ENCODE data around the gene AUNIP.

AUNIP gene

GRCh38 chr1:25864434-25864833 lies 5.2 kb upstream of the AUNIP start:
- H3K27ac ChIP-seq: no peak overlapping the region
- no peak for TF ChIP-seq CTCF (conservative IDR thresholded peaks at IDR 0.05)

DNA sequence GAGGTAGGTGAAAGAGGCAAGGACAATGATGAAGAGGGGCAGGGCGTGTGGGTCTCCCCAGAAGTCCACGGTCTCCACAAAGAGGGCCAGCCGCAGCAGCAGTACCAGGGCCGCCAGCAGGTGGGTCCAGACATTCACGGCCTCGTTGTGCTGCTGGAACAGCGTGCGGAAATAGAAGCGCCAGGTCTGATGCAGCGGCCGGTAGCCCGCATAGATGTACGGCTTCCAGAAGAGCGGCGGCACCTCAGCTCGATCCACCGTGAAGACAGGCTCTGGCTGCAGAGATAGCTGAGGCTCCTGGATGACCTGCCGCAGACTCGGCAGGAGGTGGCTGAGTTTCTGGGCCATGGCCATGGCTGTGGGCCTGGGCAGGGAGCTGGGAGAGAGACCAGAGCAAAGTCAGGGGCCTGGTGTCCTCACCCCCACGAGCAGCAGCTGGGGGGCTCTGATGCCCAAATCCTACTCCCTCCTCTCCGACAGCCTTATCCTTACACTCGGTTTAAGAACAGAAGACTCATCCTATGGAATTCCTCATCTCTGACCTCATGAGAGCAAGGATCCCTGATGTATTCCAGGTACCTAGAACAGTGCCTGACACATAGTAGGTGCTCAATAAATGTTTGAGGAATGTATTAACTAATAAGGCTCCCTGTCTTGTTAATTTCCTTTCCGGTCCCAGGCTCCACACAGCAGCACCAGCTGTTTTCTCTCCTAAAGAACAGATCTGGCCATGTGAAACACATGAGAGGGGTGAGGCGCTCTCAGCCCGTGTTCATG lies 4.4 kb upstream of the AUNIP start:
- no peak overlapping the region for H3K27ac ChIP-seq
- no peak for TF ChIP-seq CTCF (conservative IDR thresholded peaks at IDR 0.05)

DNA sequence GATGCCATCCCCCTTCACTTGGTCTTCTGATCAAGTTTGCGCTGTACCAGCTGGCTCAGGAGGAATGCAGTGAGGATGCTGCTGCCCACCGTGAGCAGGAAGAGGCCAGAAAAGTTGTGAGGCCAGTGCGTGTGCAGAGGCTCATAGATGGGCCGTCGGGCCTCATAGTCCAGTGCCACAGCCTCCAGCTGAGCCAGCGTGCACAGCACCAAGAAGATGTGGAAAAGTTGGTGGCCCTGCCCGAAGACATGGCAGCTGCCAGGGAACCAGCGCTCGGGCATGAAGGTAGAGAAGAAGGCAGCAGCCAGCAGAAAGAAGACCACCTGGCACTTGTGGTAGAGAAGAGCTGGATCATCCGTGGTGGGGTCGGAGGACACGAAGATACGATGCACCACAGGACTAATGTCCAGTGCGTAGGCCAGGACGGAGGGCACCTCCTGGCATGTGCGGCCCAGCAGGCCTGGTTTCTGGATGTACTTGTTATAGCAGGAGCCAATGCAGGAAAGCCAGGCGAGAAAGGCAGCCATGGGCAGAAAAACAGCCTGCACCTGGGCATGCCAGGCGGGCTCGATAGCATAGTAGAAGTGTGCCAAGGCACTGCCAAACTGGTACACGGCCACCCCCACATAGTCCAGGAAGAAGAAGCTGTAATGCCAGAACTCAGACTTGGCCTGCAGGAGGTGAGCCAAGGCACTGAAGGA lies 3.7 kb upstream of the AUNIP start:
- H3K27ac ChIP-seq: no peak overlapping the region
- TF ChIP-seq CTCF (conservative IDR thresholded peaks at IDR 0.05): no peak

DNA sequence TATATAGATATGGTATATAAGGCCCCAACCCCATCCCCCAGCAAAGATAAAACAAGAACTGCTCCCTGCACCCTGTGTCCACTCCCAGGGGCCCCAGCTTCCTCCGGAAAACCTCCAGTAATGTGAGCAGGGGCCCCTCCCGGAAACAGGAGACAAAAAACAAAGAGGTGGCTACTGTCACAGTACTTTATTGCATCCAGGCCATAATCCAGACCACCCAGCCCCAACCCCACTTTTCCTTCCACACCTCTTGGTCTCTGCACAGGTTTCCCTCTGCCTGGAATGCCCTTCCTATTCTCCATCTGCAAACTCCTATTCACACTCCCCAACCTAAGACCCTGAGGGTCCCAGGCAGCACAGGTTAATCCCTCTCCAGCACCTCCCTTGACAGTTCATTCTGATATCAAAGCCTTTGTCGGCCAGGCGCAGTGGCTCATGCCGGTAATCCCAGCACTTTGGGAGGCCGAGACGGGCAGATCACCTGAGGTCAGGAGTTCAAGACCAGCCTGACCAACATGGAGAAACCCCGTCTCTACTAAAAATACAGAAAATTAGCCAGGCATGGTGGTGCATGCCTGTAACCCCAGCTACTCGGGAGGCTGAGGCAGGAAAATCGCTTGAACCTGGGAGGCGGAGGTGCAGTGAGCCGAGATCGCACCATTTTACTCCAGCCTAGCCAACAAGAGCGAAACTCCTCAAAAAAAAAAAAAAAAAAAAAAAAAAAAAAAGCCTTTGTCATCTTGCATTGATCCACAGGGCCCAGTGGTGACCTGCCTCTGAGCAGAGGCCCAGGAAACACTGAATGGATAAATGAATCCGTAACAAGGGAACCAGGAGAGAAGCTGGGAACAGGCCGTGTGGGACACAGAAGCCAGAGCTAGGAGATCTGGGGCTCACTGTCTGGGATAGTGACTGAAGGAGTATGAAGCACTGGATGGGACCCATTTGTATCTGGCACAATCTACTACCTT lies 2.3 kb upstream of the AUNIP start:
- no peak for TF ChIP-seq CTCF (conservative IDR thresholded peaks at IDR 0.05)
- no peak overlapping the region for H3K27ac ChIP-seq

DNA sequence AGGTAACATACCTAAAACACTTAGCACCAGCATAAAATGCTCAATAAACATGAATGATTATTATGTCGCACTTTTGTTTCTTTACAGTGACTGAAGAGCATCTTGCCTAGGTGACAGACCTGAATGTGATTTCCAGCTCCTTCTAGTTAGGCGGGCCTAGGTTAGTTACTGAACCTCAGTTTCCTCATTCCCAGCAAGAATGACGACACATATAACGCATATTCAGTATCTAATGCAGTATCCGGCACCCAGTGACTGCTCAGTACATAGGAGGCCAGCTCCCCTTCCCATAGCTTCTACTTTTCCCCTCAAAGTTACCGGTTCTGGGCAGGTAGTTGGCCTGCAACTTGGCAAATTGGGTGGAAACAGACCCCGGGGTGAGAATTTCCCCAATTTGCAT lies 763 bp downstream of the AUNIP start:
- no peak for TF ChIP-seq CTCF (conservative IDR thresholded peaks at IDR 0.05)
- peak overlapping the region; percentile 75 for H3K27ac ChIP-seq

DNA sequence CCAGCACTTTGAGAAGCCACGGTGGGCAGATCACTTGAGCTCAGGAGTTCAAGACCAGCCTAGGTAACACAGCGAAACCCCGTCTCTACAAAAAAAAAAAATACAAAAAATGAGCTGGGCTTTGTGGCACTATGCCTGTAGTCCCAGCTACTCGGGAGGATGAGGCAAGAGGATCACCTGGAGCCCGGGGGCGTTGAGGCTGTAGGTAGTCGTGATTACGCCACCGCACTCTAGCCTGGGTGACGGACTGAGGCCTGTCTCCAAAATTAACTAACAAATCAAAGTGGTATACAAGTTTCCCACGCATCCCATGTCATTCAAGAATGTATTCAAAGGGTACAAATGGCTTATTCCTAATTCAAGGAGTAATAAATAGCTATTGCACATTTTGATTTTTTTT lies 2.4 kb downstream of the AUNIP start:
- no peak for TF ChIP-seq CTCF (conservative IDR thresholded peaks at IDR 0.05)
- no peak overlapping the region for H3K27ac ChIP-seq

DNA sequence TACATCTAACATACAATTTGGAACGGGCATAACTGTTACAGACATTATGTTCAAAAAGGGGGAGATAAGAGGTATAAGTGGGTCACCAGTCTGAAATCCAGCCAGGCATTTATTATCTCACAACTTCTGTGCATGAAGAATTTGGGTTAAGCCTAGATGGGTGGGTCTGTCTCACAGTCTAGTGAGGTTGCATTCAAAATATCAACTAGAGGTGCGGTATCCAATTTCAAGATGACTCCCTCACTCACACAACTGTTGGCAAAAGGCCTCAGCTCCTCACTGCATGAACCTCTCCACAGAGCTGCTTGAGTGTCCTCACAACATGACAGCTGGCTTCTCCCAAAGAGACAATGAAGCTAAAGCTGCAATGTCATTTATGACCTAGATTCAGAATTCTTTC lies 4.7 kb downstream of the AUNIP start:
- no peak overlapping the region for H3K27ac ChIP-seq
- TF ChIP-seq CTCF (conservative IDR thresholded peaks at IDR 0.05): no peak
